SHP77 (cell line): Measurements from ENCODE around the gene DGCR6L.
"Not testable (repeated sequence)": the region's sequence is repeated elsewhere in the genome, so short reads cannot be mapped to it uniquely, and the experiment has no call there.

Experiments used
- DNase-seq, 2 experiments: peaks; one replicate each; lab custom pipeline; 2025; lab: John Stamatoyannopoulos, UW

The DGCR6L gene

DNA sequence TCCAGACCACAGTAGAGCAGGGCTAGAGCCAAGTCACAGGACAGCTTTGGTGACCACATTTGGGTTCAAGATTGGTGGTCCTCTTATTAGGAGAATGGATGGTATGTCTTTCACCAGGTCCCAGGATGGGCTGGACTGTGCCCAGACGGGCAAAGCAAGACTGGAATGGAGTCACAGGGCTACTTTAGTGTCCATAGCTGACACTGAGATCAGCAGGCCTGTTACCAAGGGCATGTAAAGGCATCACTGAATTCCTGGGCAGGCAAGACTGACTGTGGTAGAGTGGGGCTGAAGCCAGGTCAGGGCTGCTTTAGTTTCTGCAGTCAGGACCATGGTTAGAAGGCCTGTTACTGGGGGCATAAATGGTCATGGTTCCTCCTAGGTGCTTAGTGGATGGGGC, 6.1 kb upstream of the DGCR6L start:
- not testable (repeated sequence) for DNase-seq

DNA sequence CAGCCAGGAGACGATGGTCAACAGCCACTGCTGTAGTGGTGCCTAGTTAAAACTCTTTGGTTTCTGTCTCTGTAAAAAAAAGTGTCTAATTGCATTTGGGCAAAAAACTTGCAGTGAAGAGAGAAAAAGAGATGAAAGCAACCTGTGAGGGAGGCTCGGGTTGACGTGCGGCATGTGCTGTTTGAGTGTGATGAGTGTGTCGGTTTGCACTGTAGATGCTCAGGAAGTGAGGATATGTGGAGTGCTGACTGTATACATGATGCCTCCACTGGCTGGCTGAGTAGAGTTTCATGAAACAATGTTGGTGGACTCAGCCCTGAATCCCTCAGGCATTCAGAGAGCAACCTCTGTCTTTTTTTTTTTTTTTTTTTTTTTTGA, 4.3 kb upstream of the DGCR6L start:
- DNase-seq: no peak

- DNase-seq: not testable (repeated sequence)
Measured at GRCh38 chr22:20321552-20322211, 1.8 kb upstream of the DGCR6L start.

DNA sequence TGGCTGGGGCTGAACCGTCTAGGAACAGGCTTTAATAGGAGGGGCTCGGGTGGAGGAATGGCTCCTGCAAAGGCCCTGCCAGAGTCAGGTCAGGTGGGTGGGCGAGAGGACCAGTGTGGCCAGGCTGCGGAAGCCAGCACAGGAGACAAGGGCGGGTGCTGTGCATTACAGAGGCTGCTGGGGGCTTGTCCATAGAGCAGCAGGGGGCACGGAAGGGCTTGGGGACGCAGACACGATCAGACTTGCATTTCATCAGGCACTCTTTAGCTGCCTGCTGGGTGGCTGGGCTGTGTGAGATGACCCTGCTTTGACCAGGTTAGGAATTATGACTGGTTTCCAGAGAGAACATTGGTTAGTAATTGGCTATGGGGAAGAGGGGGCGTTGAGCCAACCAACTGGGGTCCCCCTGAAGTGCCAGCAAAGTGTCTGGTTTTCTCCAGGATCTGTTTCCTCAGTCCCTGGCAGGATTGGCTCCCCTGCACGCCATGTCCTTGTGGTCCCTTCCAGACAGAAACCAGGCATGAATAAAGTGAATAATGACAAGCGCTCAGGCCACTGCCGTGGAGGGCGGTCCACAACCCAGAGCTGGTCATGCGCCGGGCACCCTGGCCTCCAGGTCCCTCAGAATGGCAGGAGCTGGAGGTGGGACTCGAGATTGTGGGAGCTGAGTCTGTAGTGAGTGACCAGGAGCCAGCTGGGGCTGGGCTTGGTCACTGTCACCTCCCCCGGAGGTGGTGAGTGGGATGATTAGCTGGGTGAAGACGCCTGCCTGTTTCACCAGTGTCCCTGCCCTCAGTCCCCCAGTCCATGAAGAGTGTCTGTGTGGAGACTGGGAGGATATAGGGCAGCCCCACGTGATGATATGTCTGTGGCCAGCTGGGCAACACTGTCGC, 1.0 kb upstream of the DGCR6L start:
- DNase-seq: not testable (repeated sequence)

GRCh38 chr22:20319041-20319744, 667 bp downstream of the DGCR6L start:
- no peak for DNase-seq

DNA sequence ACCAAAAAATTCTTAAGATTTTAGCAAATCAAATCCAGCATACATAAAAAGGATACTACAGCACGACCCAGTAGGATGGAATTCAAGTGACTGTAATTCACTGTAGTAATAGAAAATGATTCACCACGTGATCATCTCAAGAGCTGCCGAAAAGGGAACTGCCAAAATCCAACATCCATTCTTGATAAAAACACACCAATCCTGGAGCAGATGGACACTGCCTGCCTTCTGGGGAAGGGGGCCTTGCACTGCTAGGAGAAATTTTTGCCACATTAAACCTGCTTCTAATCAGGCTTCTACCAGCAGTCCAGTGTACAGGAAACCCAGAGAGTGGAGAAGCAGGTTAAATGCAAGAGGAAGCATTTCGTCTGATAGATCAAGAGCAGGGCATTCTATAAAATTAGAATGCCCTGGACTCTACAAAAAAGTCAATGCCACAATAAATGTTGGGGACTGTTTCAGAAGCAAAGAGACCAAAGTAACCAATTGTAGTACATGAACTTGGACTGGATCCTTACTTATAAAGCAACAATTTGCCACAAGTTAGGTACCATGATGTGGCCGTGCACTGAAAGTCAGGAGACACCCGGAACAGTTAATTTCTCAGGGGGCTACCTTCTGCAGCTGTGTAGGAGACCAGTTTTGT, 1.7 kb downstream of the DGCR6L start:
- DNase-seq: not testable (repeated sequence)

GRCh38 chr22:20317402-20318042, 2.3 kb downstream of the DGCR6L start:
- DNase-seq: not testable (repeated sequence)

DNA sequence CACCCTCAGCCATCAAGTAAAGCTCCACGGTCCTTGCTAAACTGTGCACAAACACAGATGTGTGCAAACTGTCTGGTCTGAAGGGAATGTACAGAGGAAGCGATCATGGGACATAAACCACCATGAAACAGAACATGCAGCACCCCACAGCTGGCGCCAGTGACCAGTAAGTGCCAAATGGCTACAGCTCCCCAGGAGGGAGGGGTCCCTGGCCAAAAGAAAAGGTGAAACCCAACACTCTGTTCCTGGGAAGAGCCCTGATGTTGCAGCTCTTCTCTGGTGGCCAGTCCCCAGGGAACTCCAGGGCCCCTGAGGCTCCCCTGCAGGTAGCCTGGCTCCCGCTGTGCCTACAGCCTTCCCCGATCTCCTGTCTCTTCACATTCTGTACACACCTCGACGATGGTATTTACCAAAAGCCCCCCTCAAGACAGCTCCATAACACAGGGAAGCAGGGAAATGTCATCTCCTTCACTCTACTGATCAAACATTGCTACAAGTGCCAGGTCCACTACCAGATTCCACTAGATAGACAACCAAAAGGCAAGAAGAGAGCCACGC, 2.9 kb downstream of the DGCR6L start:
- no peak for DNase-seq

DNA sequence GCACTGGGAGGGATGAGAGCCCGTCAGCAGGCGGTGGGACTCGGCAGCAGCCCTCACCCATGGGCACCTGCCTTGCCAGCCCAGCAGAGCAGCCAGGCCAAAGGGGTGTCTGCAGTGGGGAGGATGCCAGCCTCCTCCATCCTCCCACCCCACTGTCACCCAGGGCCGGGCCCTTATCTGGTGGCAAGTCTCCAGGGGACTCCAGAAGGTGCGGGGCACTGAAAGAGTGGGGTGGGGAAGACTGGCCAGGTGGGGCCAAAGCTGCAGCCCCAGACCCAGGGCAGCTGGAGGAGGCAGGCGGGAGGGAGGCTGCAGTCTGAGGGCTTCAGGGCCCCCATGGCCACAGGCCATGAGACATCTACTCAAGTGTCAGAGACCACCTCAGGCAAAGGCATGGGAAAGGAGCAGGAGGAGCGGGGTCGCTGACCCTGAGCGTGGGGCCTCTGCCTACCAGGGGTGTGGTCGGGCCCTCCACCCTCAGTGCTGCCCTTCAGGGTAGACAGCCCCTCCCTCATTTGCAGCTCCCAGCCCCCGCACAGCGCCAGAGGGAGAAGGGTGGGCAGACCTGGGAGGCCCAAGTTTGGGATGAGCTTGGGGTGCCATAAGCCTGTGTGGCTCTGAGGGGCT, 3.5 kb downstream of the DGCR6L start:
- DNase-seq: no peak

- DNase-seq: no peak
Measured at GRCh38 chr22:20315337-20316216, 4.3 kb downstream of the DGCR6L start.

DNA sequence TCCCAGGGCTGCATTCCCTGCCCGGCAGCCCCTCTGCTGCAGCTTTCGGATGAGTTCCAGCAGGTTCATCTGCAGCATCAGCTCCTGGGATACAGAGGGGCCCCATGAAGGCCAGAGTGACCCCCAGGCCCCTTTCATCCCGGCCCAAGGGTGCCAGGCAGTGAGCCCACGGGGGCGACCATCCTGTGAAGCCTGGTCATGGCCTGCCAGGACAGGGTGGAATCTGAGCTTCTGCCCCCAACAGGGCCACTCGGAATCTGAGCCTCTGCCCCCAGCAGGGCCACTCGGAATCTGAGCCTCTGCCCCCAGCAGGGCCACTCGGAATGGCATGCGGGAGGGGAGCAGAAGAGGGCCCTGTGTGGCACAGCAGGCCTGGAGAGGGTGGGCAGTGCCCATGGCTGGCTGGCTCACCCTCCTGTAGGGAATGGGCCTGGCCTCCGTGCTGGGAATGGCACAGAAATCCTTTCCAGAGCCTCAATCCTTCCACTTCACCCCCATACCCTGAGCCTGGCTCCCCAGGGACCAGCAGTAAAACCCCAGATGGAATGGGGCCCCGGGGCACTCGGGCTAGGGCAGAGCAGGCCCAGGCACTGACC, 5.0 kb downstream of the DGCR6L start:
- not testable (repeated sequence) for DNase-seq

DNA sequence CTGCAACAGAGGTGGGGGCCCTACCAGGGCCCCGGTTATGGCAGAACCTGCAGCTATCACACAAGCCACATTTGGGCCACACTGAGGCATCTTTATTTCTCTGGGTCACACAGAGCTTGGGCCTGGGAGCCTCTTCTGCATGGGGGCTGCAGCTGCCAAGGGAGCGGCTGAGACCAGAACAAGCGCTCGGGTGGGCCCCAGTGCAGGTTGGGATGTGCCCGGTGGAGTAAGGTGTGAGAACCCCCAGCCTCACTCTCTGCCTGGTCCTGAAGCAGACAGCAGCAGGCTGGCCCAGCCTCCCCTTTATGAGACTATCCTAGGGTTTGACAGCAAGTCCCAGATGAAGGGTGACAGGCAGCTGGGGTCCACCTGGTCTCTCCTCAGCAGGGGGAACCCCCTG, 5.7 kb downstream of the DGCR6L start:
- not testable (repeated sequence) for DNase-seq

DNA sequence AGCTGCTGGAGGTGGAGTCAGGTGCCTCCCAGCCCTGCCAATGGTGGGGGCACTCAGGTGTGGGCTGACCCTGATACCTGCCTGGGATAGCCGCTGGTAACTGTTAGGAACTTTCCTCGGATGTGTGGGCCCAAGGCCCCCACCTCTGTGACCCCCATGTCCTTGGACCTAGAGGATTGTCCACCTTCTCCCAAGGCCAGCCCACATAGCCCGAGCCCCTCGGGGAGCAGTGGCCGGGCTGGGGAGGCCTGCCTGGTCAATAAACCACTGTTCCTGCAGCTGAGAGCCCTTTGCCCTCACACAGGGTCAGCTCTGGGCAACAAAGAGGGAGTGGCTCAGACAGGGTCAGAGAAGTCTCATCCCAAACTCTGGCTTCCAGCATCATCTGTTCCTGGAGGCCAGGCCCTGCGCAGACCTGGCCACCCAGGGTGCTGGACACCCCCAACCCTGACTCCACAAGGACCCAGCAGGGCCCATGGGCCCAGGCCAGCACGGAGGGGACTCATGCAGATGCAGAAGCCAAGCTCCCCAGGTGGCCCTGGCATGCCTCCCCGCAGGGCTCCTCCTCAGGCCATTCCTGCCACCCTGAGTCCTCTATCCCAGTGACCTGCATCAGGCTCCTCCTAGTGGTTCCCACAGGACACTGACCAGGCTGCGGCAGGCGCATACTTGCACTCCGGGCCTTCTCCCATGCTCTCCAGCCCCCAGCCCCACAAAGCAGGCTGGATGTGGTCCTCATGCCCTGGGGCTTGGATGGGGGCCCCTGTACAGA, 6.4 kb downstream of the DGCR6L start:
- DNase-seq: not testable (repeated sequence)

DNA sequence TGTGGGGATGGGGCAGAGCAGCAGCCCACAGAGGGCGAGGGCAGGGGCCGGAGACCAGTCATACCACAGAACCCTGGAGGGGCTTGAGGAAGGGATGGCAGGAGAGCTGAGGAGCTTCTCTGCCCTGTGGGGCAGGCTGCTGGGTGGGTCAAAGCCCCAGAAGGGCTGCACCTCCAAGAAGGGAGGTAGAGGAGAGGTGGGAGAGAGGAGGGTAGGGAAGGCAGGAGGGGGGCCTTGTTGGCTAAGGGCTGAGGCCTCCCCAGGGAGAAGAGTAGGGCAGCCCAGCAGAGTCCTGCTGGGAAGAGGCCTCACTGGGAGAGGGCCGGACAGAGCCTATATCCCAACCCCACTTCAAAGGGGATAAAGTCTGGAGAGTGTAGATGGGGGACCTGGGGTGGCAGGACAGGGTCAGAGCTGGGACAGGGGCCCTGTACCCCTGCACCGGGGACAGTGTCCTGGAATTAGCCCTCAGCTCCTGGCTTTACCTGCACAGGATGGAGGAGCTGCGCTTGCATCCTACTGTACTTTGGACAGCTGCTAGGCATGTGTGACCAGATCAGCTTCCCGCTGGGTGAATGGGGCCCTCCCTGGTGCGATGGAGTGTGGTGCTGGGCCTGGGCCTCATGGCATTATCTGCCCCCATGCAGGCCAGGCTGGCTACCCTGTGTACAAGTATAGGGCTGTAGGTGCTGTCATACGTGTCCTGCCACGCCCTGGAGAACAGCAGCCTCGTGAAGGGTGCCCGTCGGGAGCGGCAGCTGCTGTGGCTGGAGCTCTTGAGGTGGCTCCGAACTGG, 7.3 kb downstream of the DGCR6L start:
- DNase-seq: no peak

- not testable (repeated sequence) for DNase-seq
Measured at GRCh38 chr22:20311249-20312062, 8.4 kb downstream of the DGCR6L start.

GRCh38 chr22:20310773-20311172, 9.1 kb downstream of the DGCR6L start:
- not testable (repeated sequence) for DNase-seq

DNA sequence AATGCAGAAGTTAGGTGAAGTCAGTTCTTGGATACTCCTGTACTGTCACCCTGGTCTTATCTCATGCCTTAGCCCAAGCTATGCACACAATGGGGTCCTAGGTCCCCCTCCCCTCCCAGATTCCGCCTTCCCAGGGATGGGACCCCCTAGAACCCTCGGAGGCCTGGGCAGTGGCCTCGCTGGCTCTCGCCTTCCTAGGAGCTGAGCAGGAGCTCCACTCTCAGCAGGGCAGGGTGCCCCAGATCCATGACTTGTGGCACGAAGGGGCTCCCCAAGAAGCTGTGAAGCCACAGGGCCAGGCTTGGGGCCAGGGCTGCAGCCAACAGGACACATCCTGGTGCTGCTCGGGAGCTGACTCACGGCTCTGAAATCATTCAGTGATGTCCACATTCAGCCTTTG, 9.7 kb downstream of the DGCR6L start:
- not testable (repeated sequence) for DNase-seq
